Lower leg skin (tissue), 3 donors: ENCODE measurements around the gene TRIM68.

Experiments
- POLR2A ChIP-seq, 2 donors: fragments of 450-650 bp; IDR thresholded peaks; one replicate each; pipeline ENCODE4 v1.6.1; 2016 to 2017; ENCODE audit warnings: antibody characterized with exemption in 2 of 2, mild to moderate bottlenecking in 1 of 2, moderate library complexity in 1 of 2
- TF ChIP-seq, protein P1 (sequence below), 3 donors: fragments of 450-650 bp; IDR thresholded peaks; one replicate each; pipeline ENCODE4 v1.5.1; 2016; ENCODE audit warnings: antibody characterized with exemption in 3 of 3, mild to moderate bottlenecking in 3 of 3, moderate library complexity in 2 of 3

DNA sequence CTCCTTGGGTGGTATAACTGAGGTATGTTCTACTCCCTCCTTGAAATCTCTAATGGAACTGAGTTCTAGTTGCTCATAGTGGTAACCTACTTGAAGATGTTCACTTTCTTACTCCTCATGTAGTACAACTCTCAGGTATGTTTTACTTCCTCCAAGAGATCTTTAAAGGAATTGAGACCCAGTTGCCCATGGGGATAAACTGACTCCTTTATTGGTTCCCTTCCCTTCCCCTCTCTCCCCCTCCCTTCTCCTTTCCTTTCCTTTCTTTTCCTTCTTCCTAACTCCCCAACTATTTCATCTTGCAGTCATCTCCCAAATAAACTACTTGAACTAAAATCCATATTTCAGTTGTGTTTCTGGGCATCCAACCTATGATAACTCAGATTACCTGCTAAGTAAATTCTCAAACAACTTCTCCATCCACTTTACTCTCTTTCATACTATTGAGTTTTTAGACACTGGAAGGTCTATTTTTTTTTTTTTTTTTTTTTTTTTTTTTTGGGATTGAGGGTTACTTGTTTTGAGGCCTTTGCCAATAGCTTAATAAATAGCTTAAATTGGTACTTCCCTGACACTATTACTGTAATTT lies 7.9 kb upstream of the TRIM68 start:
- TF ChIP-seq, protein P1, sequence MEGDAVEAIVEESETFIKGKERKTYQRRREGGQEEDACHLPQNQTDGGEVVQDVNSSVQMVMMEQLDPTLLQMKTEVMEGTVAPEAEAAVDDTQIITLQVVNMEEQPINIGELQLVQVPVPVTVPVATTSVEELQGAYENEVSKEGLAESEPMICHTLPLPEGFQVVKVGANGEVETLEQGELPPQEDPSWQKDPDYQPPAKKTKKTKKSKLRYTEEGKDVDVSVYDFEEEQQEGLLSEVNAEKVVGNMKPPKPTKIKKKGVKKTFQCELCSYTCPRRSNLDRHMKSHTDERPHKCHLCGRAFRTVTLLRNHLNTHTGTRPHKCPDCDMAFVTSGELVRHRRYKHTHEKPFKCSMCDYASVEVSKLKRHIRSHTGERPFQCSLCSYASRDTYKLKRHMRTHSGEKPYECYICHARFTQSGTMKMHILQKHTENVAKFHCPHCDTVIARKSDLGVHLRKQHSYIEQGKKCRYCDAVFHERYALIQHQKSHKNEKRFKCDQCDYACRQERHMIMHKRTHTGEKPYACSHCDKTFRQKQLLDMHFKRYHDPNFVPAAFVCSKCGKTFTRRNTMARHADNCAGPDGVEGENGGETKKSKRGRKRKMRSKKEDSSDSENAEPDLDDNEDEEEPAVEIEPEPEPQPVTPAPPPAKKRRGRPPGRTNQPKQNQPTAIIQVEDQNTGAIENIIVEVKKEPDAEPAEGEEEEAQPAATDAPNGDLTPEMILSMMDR (IDR thresholded peaks at IDR 0.05): no peak
- TF ChIP-seq POLR2A (IDR thresholded peaks at IDR 0.05): no peak
